Measurements from ENCODE around the gene SIRPB1. TPM values are rescaled to one million over a fixed set of nuclear protein-coding genes. Genes with fewer than 3 reads are reported as not detected.

SIRPB1 gene
- total RNA-seq, 1 experiment from 2014 or later = 2.4 TPM

- peaks cover 8% of the 10 kb centered on the region for H3K4me1 Mint-ChIP-seq (ENCODE audit: insufficient read depth, unreplicated experiment)
- TF ChIP-seq, protein P1, sequence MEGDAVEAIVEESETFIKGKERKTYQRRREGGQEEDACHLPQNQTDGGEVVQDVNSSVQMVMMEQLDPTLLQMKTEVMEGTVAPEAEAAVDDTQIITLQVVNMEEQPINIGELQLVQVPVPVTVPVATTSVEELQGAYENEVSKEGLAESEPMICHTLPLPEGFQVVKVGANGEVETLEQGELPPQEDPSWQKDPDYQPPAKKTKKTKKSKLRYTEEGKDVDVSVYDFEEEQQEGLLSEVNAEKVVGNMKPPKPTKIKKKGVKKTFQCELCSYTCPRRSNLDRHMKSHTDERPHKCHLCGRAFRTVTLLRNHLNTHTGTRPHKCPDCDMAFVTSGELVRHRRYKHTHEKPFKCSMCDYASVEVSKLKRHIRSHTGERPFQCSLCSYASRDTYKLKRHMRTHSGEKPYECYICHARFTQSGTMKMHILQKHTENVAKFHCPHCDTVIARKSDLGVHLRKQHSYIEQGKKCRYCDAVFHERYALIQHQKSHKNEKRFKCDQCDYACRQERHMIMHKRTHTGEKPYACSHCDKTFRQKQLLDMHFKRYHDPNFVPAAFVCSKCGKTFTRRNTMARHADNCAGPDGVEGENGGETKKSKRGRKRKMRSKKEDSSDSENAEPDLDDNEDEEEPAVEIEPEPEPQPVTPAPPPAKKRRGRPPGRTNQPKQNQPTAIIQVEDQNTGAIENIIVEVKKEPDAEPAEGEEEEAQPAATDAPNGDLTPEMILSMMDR (IDR thresholded peaks at IDR 0.05; ENCODE audit: unreplicated experiment) = no peak
- H3K27ac Mint-ChIP-seq (ENCODE audit: low read depth, unreplicated experiment) = no peak overlapping the region
- no peaks in the 10 kb centered on the region for H3K27me3 Mint-ChIP-seq (ENCODE audit: insufficient read depth, unreplicated experiment)
- no peak overlapping the region for H3K4me3 Mint-ChIP-seq (ENCODE audit: unreplicated experiment)
- intact Hi-C loops (cut with micrococcal nuclease) = no loop called here
- ChIA-PET CTCF (no interaction called here), POLR2A (no interaction called here)
- BruUV-seq (replicated peaks) = no TSS peak
- DNase-seq (ENCODE audit: unreplicated experiment) = no peak
- peaks cover 5% of the 10 kb centered on the region for H3K36me3 Mint-ChIP-seq (ENCODE audit: insufficient read depth, unreplicated experiment)
- H3K9me3 Mint-ChIP-seq (ENCODE audit: unreplicated experiment) = no peaks in the 10 kb centered on the region
These were observed 12.4 kb upstream of the SIRPB1 start for GRCh38 chr20:1632178-1632577.

GRCh38 chr20:1631309-1632151 lies 11.7 kb upstream of the SIRPB1 start:
- POLR2A ChIA-PET = no interaction called here
- intact Hi-C loops (cut with micrococcal nuclease) = no loop called here
- CTCF ChIA-PET = interaction anchor here (0.6 kb wide), 1 partner anchor 95 kb away, joined by 6 read pairs; no protein-coding TSS in a partner anchor
- BruUV-seq (replicated peaks) = no TSS peak
- Mint-ChIP-seq H3K4me1 (ENCODE audit: insufficient read depth, unreplicated experiment) (peaks cover 8% of the 10 kb centered on the region), H3K27ac (ENCODE audit: low read depth, unreplicated experiment) (no peak overlapping the region), H3K27me3 (ENCODE audit: insufficient read depth, unreplicated experiment) (no peaks in the 10 kb centered on the region), H3K36me3 (ENCODE audit: insufficient read depth, unreplicated experiment) (peaks cover 5% of the 10 kb centered on the region), H3K9me3 (ENCODE audit: unreplicated experiment) (no peaks in the 10 kb centered on the region), H3K4me3 (ENCODE audit: unreplicated experiment) (no peak overlapping the region)
- TF ChIP-seq, protein P1 (IDR thresholded peaks at IDR 0.05; ENCODE audit: unreplicated experiment) = no peak
- peak; percentile 67 for DNase-seq (ENCODE audit: unreplicated experiment)

- DNase-seq (ENCODE audit: unreplicated experiment) = no peak
- TF ChIP-seq, protein P1 (IDR thresholded peaks at IDR 0.05; ENCODE audit: unreplicated experiment) = no peak
- Mint-ChIP-seq H3K36me3 (ENCODE audit: insufficient read depth, unreplicated experiment) (no peaks in the 10 kb centered on the region), H3K27me3 (ENCODE audit: insufficient read depth, unreplicated experiment) (no peaks in the 10 kb centered on the region), H3K4me1 (ENCODE audit: insufficient read depth, unreplicated experiment) (peaks cover 8% of the 10 kb centered on the region), H3K9me3 (ENCODE audit: unreplicated experiment) (no peaks in the 10 kb centered on the region), H3K4me3 (ENCODE audit: unreplicated experiment) (no peak overlapping the region), H3K27ac (ENCODE audit: low read depth, unreplicated experiment) (no peak overlapping the region)
- no TSS peak for BruUV-seq (replicated peaks)
- POLR2A ChIA-PET = no interaction called here
- intact Hi-C loops (cut with micrococcal nuclease) = no loop called here
- CTCF ChIA-PET = interaction anchor here (0.6 to 0.8 kb wide), 2 partner anchors 30 to 147 kb away, joined by 3 read pairs; no protein-coding TSS in a partner anchor
These were observed 10.4 kb upstream of the SIRPB1 start for GRCh38 chr20:1630186-1630585.

DNA sequence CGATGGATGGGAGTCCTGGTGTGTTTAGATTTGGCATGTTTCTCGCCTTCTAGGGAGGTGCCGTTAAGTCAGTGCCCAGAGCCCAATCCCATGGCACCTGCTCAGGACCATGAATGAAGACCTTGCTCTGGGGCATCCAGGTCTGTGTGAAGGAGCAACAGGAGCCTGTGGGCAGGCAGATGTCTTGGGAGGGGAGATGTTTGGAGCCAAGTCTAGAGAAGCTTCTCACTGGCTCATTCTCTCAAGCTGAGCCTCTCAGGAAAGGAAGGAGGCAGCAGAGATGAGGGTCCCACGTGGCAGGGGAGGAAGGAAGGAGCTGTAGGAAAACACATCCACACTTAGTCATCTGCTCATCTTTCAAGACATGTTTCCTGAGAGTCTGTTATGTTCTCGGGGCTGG lies 9.5 kb upstream of the SIRPB1 start:
- intact Hi-C loops (cut with micrococcal nuclease) = no loop called here
- H3K9me3 Mint-ChIP-seq (ENCODE audit: unreplicated experiment) = no peaks in the 10 kb centered on the region
- POLR2A ChIA-PET = no interaction called here
- no peaks in the 10 kb centered on the region for H3K36me3 Mint-ChIP-seq (ENCODE audit: insufficient read depth, unreplicated experiment)
- no peak overlapping the region for H3K27ac Mint-ChIP-seq (ENCODE audit: low read depth, unreplicated experiment)
- DNase-seq (ENCODE audit: unreplicated experiment) = no peak
- peaks cover 12% of the 10 kb centered on the region for H3K4me1 Mint-ChIP-seq (ENCODE audit: insufficient read depth, unreplicated experiment)
- CTCF ChIA-PET = interaction anchor here (0.6 kb wide), 1 partner anchor 126 kb away, joined by 4 read pairs; no protein-coding TSS in a partner anchor
- no peaks in the 10 kb centered on the region for H3K27me3 Mint-ChIP-seq (ENCODE audit: insufficient read depth, unreplicated experiment)
- TF ChIP-seq, protein P1 (IDR thresholded peaks at IDR 0.05; ENCODE audit: unreplicated experiment) = no peak
- H3K4me3 Mint-ChIP-seq (ENCODE audit: unreplicated experiment) = no peak overlapping the region
- no TSS peak for BruUV-seq (replicated peaks)

All from MCF 10A (cell line).